GM10266 (cell line): ENCODE results near the gene MFSD6.

Experiments used
- DNase-seq: peaks from one replicate; pipeline ENCODE4 v3.0.0; 2012; ENCODE audit errors: extremely low spot score
- CTCF ChIP-seq: IDR thresholded peaks from 2 replicates; pipeline ENCODE4 v1.5.1; 2012; ENCODE audit warnings: mild to moderate bottlenecking, low read depth; ENCODE audit not compliant: control insufficient read depth, insufficient read depth; ENCODE audit errors: missing control alignments

The MFSD6 gene

GRCh38 chr2:190440113-190440512, 32.0 kb downstream of the MFSD6 start:
- no peak for DNase-seq
- no peak for TF ChIP-seq CTCF

- TF ChIP-seq CTCF, result no peak
- no peak for DNase-seq
Measured at GRCh38 chr2:190441564-190441963, 33.4 kb downstream of the MFSD6 start.

GRCh38 chr2:190443055-190443454, 34.9 kb downstream of the MFSD6 start:
- no peak for TF ChIP-seq CTCF
- DNase-seq, result no peak

GRCh38 chr2:190443778-190444481, 35.8 kb downstream of the MFSD6 start:
- no peak for DNase-seq

GRCh38 chr2:190444976-190445375, 36.8 kb downstream of the MFSD6 start:
- TF ChIP-seq CTCF, result no peak
- no peak for DNase-seq

More at GRCh38 chr2:190443778-190444481, 35.8 kb downstream of the MFSD6 start:
- TF ChIP-seq CTCF, result no peak

- no peak for TF ChIP-seq CTCF
- DNase-seq, result no peak
Measured at GRCh38 chr2:190446193-190446592, 38.0 kb downstream of the MFSD6 start.

GRCh38 chr2:190446750-190447516, 38.8 kb downstream of the MFSD6 start:
- TF ChIP-seq CTCF, result no peak

More at GRCh38 chr2:190446750-190447516, 38.8 kb downstream of the MFSD6 start:
- no peak for DNase-seq
